MM.1S (cell line): ENCODE measurements around the gene CAPN5.

ENCODE experiments used
- DNase-seq: peaks from one replicate; pipeline ENCODE4 v3.0.0-alpha.2; 2015
- H2AFZ ChIP-seq: fragments of 300-600 bp; sonication (generic); 2 replicates; pipeline ENCODE4 v1.6.0; 2016; ENCODE audit warnings: antibody characterized with exemption, low read length
- H3F3A ChIP-seq: fragments of 300-600 bp; sonication (generic); 2 replicates; pipeline ENCODE4 v1.6.1; 2016; ENCODE audit warnings: mild to moderate bottlenecking, antibody characterized with exemption, low read length, moderate library complexity, mixed read lengths; ENCODE audit not compliant: insufficient read depth
- H3K27ac ChIP-seq: fragments of 300-600 bp; sonication (generic); 2 replicates; pipeline ENCODE4 v1.5.1; 2016; ENCODE audit warnings: mild to moderate bottlenecking, low read length
- H3K27me3 ChIP-seq: fragments of 300-600 bp; sonication (generic); replicated peaks from 2 replicates; pipeline ENCODE4 v1.6.0; 2016; ENCODE audit warnings: low read length; ENCODE audit not compliant: insufficient read depth
- H3K36me3 ChIP-seq: fragments of 300-600 bp; sonication (generic); replicated peaks from 2 replicates; pipeline ENCODE4 v1.6.1; 2016; ENCODE audit warnings: mild to moderate bottlenecking, low read length, mixed read lengths; ENCODE audit not compliant: insufficient read depth
- H3K4me1 ChIP-seq: fragments of 300-600 bp; sonication (generic); 2 replicates; pipeline ENCODE4 v1.6.1; 2016; ENCODE audit warnings: low read length, mixed read lengths
- H3K4me2 ChIP-seq: fragments of 300-600 bp; sonication (generic); 2 replicates; pipeline ENCODE4 v1.6.0; 2016; ENCODE audit warnings: low read depth, low read length
- H3K4me3 ChIP-seq: fragments of 300-600 bp; sonication (generic); 2 replicates; pipeline ENCODE4 v1.5.1; 2016; ENCODE audit warnings: low read length, mixed read lengths
- H3K79me2 ChIP-seq: fragments of 300-600 bp; sonication (generic); 2 replicates; pipeline ENCODE4 v1.6.1; 2016; ENCODE audit warnings: mixed run types, low read length, mixed read lengths
- H3K9ac ChIP-seq: fragments of 300-600 bp; sonication (generic); 2 replicates; pipeline ENCODE4 v1.6.1; 2016; ENCODE audit warnings: low read length, mixed read lengths
- H3K9me2 ChIP-seq: fragments of 300-600 bp; sonication (generic); replicated peaks from 2 replicates; pipeline ENCODE4 v1.6.1; 2016; ENCODE audit warnings: mild to moderate bottlenecking, low read length, mixed read lengths; ENCODE audit not compliant: insufficient read depth
- H3K9me3 ChIP-seq: fragments of 300-600 bp; sonication (generic); replicated peaks from 2 replicates; pipeline ENCODE4 v1.6.1; 2016; ENCODE audit warnings: mild to moderate bottlenecking, low read length, mixed read lengths; ENCODE audit not compliant: insufficient read depth
- H4K20me1 ChIP-seq: fragments of 300-600 bp; sonication (generic); 2 replicates; pipeline ENCODE4 v1.6.1; 2016; ENCODE audit warnings: mild to moderate bottlenecking, low read length, moderate library complexity, mixed read lengths; ENCODE audit not compliant: insufficient read depth
- CTCF ChIP-seq: fragments of 300-600 bp; sonication (generic); IDR thresholded peaks from 2 replicates; pipeline ENCODE4 v1.5.1; 2016; ENCODE audit warnings: antibody characterized with exemption, low read length, mixed read lengths
- EZH2 ChIP-seq: fragments of 300-600 bp; sonication (generic); optimal IDR thresholded peaks from 2 replicates; pipeline ENCODE3; 2017; ENCODE audit warnings: low read depth, mild to moderate bottlenecking, antibody characterized with exemption, low read length, mixed read lengths
- EZH2phosphoT487 ChIP-seq: fragments of 300-600 bp; sonication (generic); IDR thresholded peaks from 2 replicates; pipeline ENCODE4 v1.6.1; 2018; ENCODE audit warnings: antibody characterized with exemption, low read length

The CAPN5 gene

GRCh38 chr11:77165066-77165465, 98.3 kb downstream of the CAPN5 start:
- Histone ChIP-seq H3K4me2 (no peak overlapping the region), H3K79me2 (no peaks in the 10 kb centered on the region), H3K36me3 (no peaks in the 10 kb centered on the region), H3K9me3 (no peaks in the 10 kb centered on the region), H3K27me3 (no peaks in the 10 kb centered on the region), H3K4me1 (no peaks in the 10 kb centered on the region), H3K27ac (no peak overlapping the region), H3K9ac (no peak overlapping the region), H3F3A (no peaks in the 10 kb centered on the region), H2AFZ (no peak overlapping the region), H3K4me3 (no peak overlapping the region), H3K9me2 (no peaks in the 10 kb centered on the region), H4K20me1 (no peaks in the 10 kb centered on the region)
- no peak for DNase-seq
- no peak for TF ChIP-seq EZH2
- no peak for TF ChIP-seq CTCF
- no peak for TF ChIP-seq EZH2phosphoT487

GRCh38 chr11:77166021-77166420, 99.2 kb downstream of the CAPN5 start:
- TF ChIP-seq EZH2 (no peak), EZH2phosphoT487 (no peak), CTCF (no peak)
- Histone ChIP-seq H3K27ac (no peak overlapping the region), H3K4me1 (no peaks in the 10 kb centered on the region), H3K27me3 (no peaks in the 10 kb centered on the region), H3K9me2 (no peaks in the 10 kb centered on the region), H3K4me3 (no peak overlapping the region), H3K79me2 (no peaks in the 10 kb centered on the region), H2AFZ (no peak overlapping the region), H3K9me3 (no peaks in the 10 kb centered on the region), H3F3A (no peaks in the 10 kb centered on the region), H3K36me3 (no peaks in the 10 kb centered on the region), H4K20me1 (no peaks in the 10 kb centered on the region), H3K4me2 (no peak overlapping the region), H3K9ac (no peak overlapping the region)
- no peak for DNase-seq

GRCh38 chr11:77167111-77167626, 100.4 kb downstream of the CAPN5 start:
- Histone ChIP-seq H3K4me3 (no peak overlapping the region), H3K27me3 (no peaks in the 10 kb centered on the region), H3K4me2 (no peak overlapping the region), H3F3A (no peaks in the 10 kb centered on the region), H4K20me1 (no peaks in the 10 kb centered on the region), H2AFZ (no peak overlapping the region), H3K9me2 (no peaks in the 10 kb centered on the region), H3K27ac (no peak overlapping the region), H3K36me3 (no peaks in the 10 kb centered on the region), H3K9me3 (no peaks in the 10 kb centered on the region), H3K9ac (no peak overlapping the region), H3K4me1 (no peaks in the 10 kb centered on the region), H3K79me2 (no peaks in the 10 kb centered on the region)
- TF ChIP-seq CTCF, result no peak
- TF ChIP-seq EZH2phosphoT487, result no peak
- TF ChIP-seq EZH2, result no peak
- DNase-seq, result no peak
